Activated CD8-positive, alpha-beta memory T cell treated with anti-CD3 and anti-CD28 coated beads for 1 hour (primary cell): ENCODE measurements around the gene CYGB.
"Not testable (repeated sequence)": the region's sequence is repeated elsewhere in the genome, so short reads cannot be mapped to it uniquely, and the experiment has no call there.

ENCODE experiments used
- DNase-seq, 2 donors: peaks; one replicate each; pipeline ENCODE4 v3.0.0-alpha.2; 2020; ENCODE audit warnings: low read depth in 1 of 2; ENCODE audit errors: extremely low read depth in 1 of 2

The CYGB gene

DNA sequence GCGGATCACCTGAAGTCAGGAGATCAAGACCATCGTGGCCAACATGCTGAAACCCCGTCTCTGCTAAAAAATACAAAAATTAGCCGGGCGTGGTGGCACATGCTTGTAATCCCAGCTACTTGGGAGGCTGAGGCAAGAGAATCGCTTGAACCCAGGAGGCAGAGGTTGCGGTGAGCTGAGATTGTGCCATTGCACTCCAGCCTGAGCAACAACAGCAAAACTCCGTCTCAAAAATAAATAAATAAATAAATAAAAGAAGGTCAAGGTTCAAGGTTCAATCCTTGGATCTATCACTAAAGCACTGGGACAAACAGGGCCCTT, 12.0 kb downstream of the CYGB start:
- DNase-seq: not testable (repeated sequence)

GRCh38 chr17:76524598-76525512, 12.7 kb downstream of the CYGB start:
- DNase-seq: no peak

- DNase-seq: peak; percentile 56 to 75
Measured at GRCh38 chr17:76523084-76524037, 14.1 kb downstream of the CYGB start.

GRCh38 chr17:76521683-76522082, 15.8 kb downstream of the CYGB start:
- not testable (repeated sequence) for DNase-seq

DNA sequence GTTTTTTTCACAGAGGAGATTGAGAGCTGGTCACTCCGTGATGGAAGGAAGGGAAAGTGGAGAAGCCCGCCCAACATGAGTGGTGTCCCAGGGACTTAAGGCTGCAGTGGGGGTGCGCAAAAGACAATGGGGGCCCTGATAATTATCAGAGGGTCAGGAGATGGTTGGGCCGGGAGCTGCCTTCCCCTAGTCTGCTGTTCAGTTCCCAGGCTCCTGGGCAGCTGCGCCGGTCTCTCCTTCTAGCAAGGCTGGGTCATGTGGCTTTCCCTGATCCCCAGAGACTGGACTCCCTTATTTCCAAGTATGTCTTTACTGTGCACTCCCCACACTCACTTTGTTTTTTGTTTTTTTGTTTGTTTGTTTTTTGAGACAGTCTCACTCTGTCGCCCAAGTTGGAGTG, 16.2 kb downstream of the CYGB start:
- DNase-seq: no peak

DNA sequence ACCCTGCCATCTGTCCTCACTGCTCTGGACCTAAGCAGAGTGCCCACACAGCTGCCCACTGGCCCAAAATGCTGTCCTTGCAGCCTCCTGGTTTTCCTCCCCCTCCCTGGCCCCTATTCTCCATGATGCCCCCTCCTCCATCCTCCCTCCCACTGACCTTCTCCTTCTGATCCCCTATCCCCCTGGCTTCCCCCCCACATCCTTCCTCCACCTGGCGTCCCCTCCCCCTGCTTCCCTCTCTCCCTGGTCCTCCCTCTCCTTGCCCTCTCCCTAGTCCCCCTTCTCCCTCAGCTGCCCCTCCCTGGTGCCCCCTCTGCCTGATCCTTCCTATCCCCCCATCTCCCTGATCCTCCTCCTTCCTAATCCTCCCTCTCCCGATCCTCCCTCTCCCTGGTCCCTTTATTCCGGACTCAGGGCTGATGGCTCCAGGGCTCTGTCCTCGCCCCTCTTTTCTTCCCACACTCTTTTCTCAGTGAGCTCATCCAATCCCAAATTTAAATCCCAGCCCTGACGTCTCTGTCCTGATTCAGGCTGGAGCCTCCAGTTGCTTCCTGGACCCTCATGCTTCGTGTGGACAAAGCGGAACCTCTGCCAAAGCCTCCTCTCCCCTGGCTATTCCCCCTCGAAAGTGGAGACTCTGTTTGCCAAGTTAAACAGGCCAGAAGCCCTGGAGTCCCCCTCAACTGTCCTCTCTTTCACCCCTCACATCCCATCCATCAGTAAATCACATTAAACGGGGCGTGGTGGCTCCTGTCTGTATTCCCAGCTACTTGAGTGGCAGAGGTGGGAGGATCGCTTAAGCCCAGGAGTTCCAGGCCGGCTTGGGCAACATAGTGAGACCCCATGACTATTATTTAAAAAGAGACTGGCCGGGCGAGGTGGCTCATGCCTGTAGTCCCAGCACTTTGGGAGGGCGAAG, 18.2 kb downstream of the CYGB start:
- DNase-seq: no peak

DNA sequence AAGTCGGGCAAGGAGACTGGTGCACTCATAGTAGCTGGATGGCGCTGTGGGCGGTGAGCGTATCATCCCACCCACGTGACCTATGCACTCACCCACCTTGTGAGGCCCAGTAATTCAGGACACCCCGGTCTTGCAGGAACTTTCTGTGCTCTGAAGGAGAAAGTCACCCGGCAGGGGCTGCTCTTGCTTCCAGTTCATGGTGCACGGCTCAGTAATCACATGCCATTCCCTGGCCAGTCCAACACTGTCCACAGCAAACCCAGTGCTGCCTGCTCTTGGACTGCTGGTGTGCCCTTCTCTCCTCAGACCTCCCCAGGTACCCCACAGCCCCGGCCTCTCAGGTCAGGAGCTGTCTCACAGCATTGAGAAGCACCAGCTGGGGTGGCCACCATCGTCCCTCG, 19.9 kb downstream of the CYGB start:
- no peak for DNase-seq

DNA sequence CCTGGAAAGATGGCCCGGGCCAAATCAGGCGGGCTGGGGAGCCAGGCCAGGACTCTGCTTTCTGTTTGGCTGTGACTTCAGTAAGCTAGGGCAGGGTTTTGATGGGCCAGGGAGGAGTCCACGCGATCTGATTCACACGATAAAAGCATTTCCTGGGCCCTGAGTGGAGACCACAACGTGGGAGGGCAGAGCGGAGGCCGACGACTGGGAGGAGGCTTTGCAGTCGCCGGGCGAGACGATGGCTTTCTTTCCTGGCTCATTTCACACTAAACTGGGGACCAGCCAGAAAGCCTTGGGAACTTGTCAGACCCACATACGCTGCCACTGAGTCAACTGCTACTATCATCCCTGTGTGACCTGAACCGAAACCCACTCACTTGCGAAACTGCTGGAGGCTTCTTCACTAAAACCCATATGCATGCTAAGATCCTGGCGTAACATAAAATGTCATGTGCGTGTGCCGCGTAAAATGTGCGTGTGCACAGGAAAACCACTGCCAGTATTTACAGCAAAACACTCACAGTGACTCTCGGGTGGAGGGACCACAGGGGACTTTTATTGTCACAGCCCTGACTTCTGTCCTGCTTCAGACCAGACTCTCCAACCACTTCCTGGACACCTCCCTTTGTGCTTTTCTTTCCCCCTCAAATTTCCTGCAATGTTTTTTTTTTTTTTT, 22.1 kb downstream of the CYGB start:
- peak; percentile 58 to 77 for DNase-seq

DNA sequence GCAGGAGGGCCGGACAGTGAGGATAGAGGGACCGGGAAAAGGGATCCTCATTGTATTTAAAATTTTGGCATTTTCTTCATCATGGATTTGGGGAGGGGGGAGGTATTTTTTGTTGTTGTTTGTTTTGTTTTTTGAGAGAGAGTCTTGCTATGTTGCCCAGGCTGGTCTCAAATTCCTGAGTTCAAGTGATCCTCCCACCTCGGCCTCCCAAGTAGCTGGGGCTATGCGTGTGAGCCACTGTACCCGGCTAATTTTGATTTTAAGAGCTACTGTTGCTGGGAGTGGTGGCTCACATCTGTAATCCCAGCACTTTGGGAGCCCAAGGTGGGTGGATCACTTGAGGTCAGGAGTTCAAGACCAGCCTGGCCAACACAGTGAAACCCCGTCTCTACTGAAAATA, 23.2 kb downstream of the CYGB start:
- DNase-seq: not testable (repeated sequence)

GRCh38 chr17:76513306-76513692, 24.2 kb downstream of the CYGB start:
- DNase-seq: no peak

DNA sequence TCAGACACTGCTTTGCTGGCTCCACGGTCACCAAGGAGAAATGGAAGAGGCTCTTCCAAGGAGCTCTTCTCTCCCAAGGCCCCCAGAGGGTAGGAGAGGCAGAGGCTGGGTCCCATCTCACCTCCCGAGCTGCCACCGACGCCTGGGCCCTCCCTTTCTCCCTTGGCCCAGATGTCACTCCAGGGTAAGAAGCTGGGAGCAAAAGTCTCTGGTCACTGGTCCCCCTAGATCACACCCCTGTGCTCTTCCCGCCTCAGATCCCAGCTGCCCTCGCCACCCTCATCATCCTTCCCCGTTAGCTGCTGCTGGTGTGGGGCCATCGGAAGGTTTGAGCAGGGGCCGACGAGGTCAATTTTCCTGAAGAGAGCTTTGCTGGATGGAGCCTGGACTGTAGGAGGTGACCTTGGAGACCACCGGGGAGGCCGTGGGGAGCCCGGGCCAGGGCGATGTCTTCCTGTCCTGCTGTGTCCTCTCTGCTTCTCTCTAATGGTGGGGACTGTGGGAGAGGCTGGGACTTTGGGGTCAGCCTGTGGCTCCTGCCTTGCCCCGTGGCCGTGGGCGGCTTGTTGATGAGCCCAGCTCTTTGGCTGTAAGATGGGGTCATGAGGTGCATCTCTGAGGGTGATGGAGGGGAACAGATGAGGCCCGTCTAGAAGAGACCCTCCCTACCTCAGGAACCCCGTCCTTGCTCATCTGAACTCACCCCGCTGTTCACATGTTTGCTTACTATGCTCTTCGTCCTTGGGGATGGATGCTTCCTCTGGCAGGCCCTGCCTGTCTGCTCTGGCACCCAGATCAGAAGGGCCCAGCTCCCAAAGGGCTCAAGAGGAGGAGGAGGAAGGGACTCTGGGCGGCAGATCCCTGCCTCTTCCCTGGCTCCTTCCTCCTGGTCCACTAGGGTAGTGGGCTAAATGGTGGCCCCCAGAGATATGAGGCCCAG, 24.9 kb downstream of the CYGB start:
- no peak for DNase-seq

DNA sequence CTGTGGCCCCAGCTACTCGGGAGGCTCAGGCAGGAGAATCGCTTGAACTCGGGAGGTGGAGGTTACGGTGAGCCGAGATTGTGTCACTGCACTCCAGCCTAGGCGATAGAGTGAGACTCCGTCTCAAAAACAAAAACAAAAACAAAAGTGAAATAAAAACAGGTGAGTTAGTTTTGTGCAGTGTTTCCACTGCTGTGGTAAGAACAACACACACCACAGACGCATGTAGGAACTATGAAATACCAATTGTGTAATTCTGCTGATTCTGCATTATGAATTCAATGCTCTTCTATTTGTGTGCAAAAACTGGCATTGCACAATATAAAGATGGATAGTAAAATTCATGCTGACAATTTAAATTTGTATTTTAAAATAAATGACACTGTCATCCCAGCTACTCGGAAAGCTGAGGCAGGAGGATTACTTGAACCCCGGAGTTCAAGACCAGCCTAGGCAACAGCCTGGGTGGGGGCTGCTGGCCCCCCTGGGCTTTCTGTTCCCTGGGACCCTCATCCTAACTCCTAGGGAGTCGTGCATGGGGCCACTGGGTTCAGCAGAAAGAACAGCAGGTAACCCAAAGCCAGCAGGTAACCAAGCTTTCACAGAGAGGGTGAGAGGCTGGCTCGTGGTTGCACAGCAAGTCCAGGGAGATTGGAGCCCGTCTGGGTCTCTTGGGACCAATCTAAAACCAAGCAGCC, 25.7 kb downstream of the CYGB start:
- no peak for DNase-seq

DNA sequence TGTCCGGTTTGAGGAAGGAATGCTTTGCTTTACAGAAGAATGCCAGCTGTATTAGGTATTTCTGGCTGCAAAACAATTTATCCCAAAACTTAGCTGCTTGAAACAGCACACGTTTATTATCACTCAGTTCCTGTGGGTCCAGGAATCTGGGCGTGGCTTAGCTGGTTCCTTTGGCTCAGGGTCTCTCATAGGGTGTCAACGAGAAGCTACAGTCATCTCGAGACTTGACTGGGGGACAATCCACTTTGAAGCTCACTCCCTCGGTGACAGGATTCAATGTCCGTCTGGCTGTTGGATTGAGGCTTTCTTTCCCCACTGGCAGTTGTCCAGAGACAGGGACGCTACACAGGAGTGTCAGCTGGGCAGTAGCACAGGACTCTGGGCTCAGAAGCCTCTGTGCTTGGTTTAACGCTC, 26.7 kb downstream of the CYGB start:
- DNase-seq: no peak

DNA sequence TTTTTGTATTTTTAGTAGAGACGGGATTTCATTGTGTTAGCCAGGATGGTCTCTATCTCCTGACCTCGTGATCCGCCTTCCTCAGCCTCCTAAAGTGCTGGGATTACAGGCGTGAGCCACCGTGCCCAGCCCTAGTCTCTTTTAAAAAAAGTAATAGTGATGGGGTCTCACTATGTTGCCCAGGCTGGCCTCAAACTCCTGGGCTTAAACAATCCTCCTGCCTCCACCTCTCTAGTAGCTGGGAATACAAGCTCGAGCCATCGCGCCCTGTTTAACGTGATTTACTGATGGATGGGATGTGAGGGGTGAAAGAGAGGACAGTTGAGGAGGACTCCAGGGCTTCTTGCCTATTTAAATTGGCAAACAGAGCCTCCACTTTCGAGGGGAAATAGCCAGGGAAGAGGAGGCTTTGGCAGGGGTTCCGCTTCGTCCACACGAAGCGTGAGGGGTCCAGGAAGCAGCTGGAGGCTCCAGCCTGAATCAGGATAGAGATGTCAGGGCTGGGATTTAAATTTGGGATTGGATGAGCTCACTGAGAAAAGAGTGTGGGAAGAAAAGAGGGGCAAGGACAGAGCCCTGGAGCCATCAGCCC, 28.9 kb downstream of the CYGB start:
- DNase-seq: not testable (repeated sequence)

DNA sequence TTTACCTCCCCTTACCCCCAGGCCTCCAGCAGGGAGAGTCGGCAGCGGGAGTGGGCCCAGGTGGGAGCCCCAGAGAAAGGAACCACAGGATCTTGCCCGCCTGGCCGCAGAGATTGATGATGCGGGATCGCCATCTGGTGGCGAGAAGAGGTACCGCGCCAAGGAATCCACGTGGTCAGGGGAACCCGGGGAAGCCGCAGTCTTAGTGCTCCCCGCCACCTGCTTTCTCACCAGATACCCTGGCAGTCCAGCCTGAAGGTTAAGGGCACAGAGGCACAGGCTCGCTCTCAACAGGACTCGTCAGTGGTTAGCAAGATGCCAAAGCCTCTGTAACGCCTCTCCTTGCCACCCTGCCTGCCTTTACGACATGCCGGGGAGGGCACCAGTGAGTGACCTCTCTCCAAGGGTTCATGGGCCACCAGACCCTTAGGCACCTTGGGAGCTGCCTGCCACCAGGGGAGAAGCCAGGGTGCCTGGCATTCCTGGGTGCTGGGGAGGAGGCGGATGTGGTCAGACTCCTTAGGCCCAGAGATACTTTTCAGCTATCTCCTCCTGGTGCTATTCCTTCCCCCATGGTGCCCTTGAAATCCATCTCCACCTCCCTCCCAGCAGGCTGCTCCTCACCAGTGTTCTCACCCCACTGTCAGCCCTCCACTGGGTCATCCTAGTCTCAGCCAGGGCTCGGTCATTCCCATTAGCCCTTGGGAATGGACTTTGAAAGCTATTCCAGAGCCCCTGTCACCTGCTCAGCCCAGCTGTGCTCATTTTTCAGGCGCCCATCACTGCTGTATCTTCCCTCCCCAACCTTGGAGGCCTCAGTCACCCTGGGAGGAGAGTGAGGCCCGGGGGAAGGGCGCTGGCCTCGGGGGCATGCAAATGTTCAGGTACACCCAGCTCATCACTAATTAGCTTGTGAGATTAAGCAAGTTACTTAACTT, 30.8 kb downstream of the CYGB start:
- peak; percentile 75 to 79 for DNase-seq

DNA sequence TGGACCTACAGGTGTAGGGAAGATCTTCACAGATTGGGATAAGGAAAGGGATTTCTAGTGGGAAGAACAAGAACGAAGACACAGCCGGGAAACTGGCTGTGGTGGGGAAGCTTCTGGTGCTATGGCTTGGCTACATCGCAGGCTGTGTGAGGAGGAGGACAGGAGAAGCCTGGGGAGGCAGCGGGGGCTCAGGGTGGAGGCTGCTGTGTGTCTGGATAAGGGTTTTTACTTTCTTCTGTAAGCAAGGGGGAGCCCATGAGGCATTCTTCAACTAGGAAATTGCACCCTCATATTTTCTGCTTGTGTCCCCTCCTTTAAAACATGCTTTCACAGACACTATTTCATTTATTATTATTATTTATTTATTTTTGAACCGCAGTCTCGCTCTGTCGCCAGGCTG, 33.4 kb downstream of the CYGB start:
- DNase-seq: no peak
